BE2C (cell line): Measurements from ENCODE around the gene EHHADH.

ENCODE experiments used
- DNase-seq: peaks from one replicate; pipeline ENCODE4 v3.0.0-alpha.2; 2020
- H3K27me3 ChIP-seq: fragments of 250-450 bp; sonication (Bioruptor Pico); 2 replicates; pipeline ENCODE4 v1.5.1; 2020; ENCODE audit warnings: mild to moderate bottlenecking
- H3K36me3 ChIP-seq: fragments of 250-450 bp; sonication (Bioruptor Pico); 2 replicates; pipeline ENCODE4 v1.5.1; 2020; ENCODE audit warnings: mild to moderate bottlenecking
- H3K4me1 ChIP-seq: fragments of 250-450 bp; sonication (Bioruptor Pico); 2 replicates; pipeline ENCODE4 v1.5.1; 2020
- H3K4me3 ChIP-seq: 2 replicates; pipeline ENCODE4 v1.5.1; 2011; ENCODE audit warnings: low read depth, low read length
- H3K9me3 ChIP-seq: fragments of 250-450 bp; sonication (Bioruptor Pico); 2 replicates; pipeline ENCODE4 v1.5.1; 2020
- CTCF ChIP-seq: IDR thresholded peaks from 2 replicates; pipeline ENCODE4 v1.5.1; 2012; ENCODE audit warnings: mild to moderate bottlenecking, low read depth, low read length

EHHADH gene

GRCh38 chr3:185207481-185207880, 46.4 kb downstream of the EHHADH start:
- Histone ChIP-seq H3K36me3 (no peaks in the 10 kb centered on the region), H3K4me3 (no peak overlapping the region), H3K9me3 (no peaks in the 10 kb centered on the region), H3K4me1 (peaks cover 5% of the 10 kb centered on the region), H3K27me3 (no peaks in the 10 kb centered on the region)
- TF ChIP-seq CTCF = no peak
- DNase-seq = no peak

GRCh38 chr3:185205865-185206264, 48.0 kb downstream of the EHHADH start:
- H3K4me1 ChIP-seq = peaks cover 2% of the 10 kb centered on the region; the same call in 1 of the 2 replicates
- TF ChIP-seq CTCF = no peak
- no peaks in the 10 kb centered on the region for H3K27me3 ChIP-seq
- no peaks in the 10 kb centered on the region for H3K9me3 ChIP-seq
- H3K36me3 ChIP-seq = no peaks in the 10 kb centered on the region; the same call in 1 of the 2 replicates
- H3K4me3 ChIP-seq = no peak overlapping the region
- DNase-seq = no peak

GRCh38 chr3:185204894-185205293, 49.0 kb downstream of the EHHADH start:
- Histone ChIP-seq H3K4me3 (no peak overlapping the region), H3K27me3 (no peaks in the 10 kb centered on the region), H3K36me3 (no peaks in the 10 kb centered on the region; the same call in 1 of the 2 replicates), H3K4me1 (no peaks in the 10 kb centered on the region), H3K9me3 (no peaks in the 10 kb centered on the region)
- no peak for DNase-seq
- no peak for TF ChIP-seq CTCF

- TF ChIP-seq CTCF = no peak
- Histone ChIP-seq H3K36me3 (no peaks in the 10 kb centered on the region; the same call in 1 of the 2 replicates), H3K4me1 (no peaks in the 10 kb centered on the region), H3K9me3 (no peaks in the 10 kb centered on the region), H3K4me3 (no peak overlapping the region), H3K27me3 (no peaks in the 10 kb centered on the region)
- no peak for DNase-seq
Observed at GRCh38 chr3:185200639-185201038, 53.2 kb downstream of the EHHADH start.

- Histone ChIP-seq H3K4me1 (no peaks in the 10 kb centered on the region), H3K4me3 (no peak overlapping the region), H3K36me3 (no peaks in the 10 kb centered on the region; the same call in 1 of the 2 replicates), H3K9me3 (no peaks in the 10 kb centered on the region), H3K27me3 (no peaks in the 10 kb centered on the region)
- no peak for DNase-seq
- TF ChIP-seq CTCF = peak; percentile 28
Observed at GRCh38 chr3:185199671-185200070, 54.2 kb downstream of the EHHADH start.

GRCh38 chr3:185199206-185199605, 54.6 kb downstream of the EHHADH start:
- Histone ChIP-seq H3K27me3 (no peaks in the 10 kb centered on the region), H3K4me1 (no peaks in the 10 kb centered on the region), H3K4me3 (no peak overlapping the region), H3K9me3 (no peaks in the 10 kb centered on the region), H3K36me3 (no peaks in the 10 kb centered on the region; the same call in 1 of the 2 replicates)
- no peak for DNase-seq
- TF ChIP-seq CTCF = no peak
